RWPE2 (cell line): ENCODE results near the gene KCNS1.
A peak's percentile ranks its signal among the peaks of the same experiment; 100 is the strongest.

Experiments used
- ATAC-seq: fragments of 200-7000 bp; cut with Tn5 transposase; 3 replicates; pipeline ENCODE4 v1.9.1; 2021; ENCODE audit warnings: low read depth
- DNase-seq: peaks from one replicate; pipeline ENCODE4 v3.0.0-alpha.2; 2020; ENCODE audit warnings: low spot score
- H3K27ac ChIP-seq: fragments of 450-650 bp; 2 replicates; pipeline ENCODE4 v1.5.1; 2017; ENCODE audit warnings: mild to moderate bottlenecking; ENCODE audit not compliant: poor library complexity, severe bottlenecking
- H3K27me3 ChIP-seq: fragments of 250-450 bp; sonication (Bioruptor Pico); 2 replicates; pipeline ENCODE4 v1.5.1; 2021; ENCODE audit warnings: mild to moderate bottlenecking, moderate library complexity; ENCODE audit not compliant: insufficient read depth, poor library complexity, severe bottlenecking
- H3K36me3 ChIP-seq: fragments of 250-450 bp; sonication (Bioruptor Pico); 2 replicates; pipeline ENCODE4 v1.5.1; 2020; ENCODE audit warnings: low read depth, mild to moderate bottlenecking, moderate library complexity
- H3K4me1 ChIP-seq: fragments of 250-450 bp; sonication (Bioruptor Pico); 2 replicates; pipeline ENCODE4 v1.5.1; 2021; ENCODE audit warnings: mild to moderate bottlenecking, moderate library complexity; ENCODE audit not compliant: insufficient read depth, poor library complexity, severe bottlenecking
- H3K4me3 ChIP-seq: fragments of 250-450 bp; sonication (Bioruptor Pico); 2 replicates; pipeline ENCODE4 v1.5.1; 2021; ENCODE audit warnings: mild to moderate bottlenecking, moderate library complexity; ENCODE audit not compliant: severe bottlenecking
- H3K9me3 ChIP-seq: fragments of 250-450 bp; sonication (Bioruptor Pico); 2 replicates; pipeline ENCODE4 v1.5.1; 2021; ENCODE audit warnings: mild to moderate bottlenecking, moderate library complexity; ENCODE audit not compliant: severe bottlenecking
- CTCF ChIP-seq: fragments of 450-650 bp; IDR thresholded peaks from one replicate; pipeline ENCODE4 v1.5.1; 2017; ENCODE audit warnings: mild to moderate bottlenecking, moderate library complexity; ENCODE audit not compliant: poor library complexity, severe bottlenecking

Gene KCNS1

GRCh38 chr20:45072066-45072465, 28.9 kb downstream of the KCNS1 start:
- no peak overlapping the region for H3K4me3 ChIP-seq
- H3K36me3 ChIP-seq, result peaks cover 42% of the 10 kb centered on the region
- no peaks in the 10 kb centered on the region for H3K27me3 ChIP-seq
- ATAC-seq (no peak), DNase-seq (no peak)
- no peaks in the 10 kb centered on the region for H3K9me3 ChIP-seq
- no peak for TF ChIP-seq CTCF
- H3K27ac ChIP-seq, result peak overlapping the region; percentile 61
- H3K4me1 ChIP-seq, result peaks cover 24% of the 10 kb centered on the region

GRCh38 chr20:45070932-45071632, 29.8 kb downstream of the KCNS1 start:
- peak overlapping the region; percentile 61 for H3K27ac ChIP-seq
- H3K4me3 ChIP-seq, result no peak overlapping the region
- no peak for TF ChIP-seq CTCF
- peaks cover 34% of the 10 kb centered on the region for H3K4me1 ChIP-seq
- no peaks in the 10 kb centered on the region for H3K27me3 ChIP-seq
- peaks cover 36% of the 10 kb centered on the region for H3K36me3 ChIP-seq
- no peaks in the 10 kb centered on the region for H3K9me3 ChIP-seq
- ATAC-seq (peak; percentile 81), DNase-seq (no peak)

- no peak for TF ChIP-seq CTCF
- no peaks in the 10 kb centered on the region for H3K9me3 ChIP-seq
- DNase-seq, result no peak
- peaks cover 43% of the 10 kb centered on the region for H3K4me1 ChIP-seq
- H3K27me3 ChIP-seq, result no peaks in the 10 kb centered on the region
- H3K36me3 ChIP-seq, result peaks cover 31% of the 10 kb centered on the region
- peak overlapping the region; percentile 69 for H3K27ac ChIP-seq
- ATAC-seq, result no peak
- no peak overlapping the region for H3K4me3 ChIP-seq
Observed at GRCh38 chr20:45069261-45069660, 31.7 kb downstream of the KCNS1 start.

GRCh38 chr20:45067558-45067957, 33.4 kb downstream of the KCNS1 start:
- Histone ChIP-seq H3K27me3 (no peaks in the 10 kb centered on the region), H3K9me3 (no peaks in the 10 kb centered on the region), H3K27ac (peak overlapping the region; percentile 69), H3K4me1 (peaks cover 47% of the 10 kb centered on the region), H3K36me3 (peaks cover 28% of the 10 kb centered on the region), H3K4me3 (no peak overlapping the region)
- DNase-seq, result no peak
- peak; percentile 69 for ATAC-seq
- no peak for TF ChIP-seq CTCF

GRCh38 chr20:45067087-45067486, 33.8 kb downstream of the KCNS1 start:
- peaks cover 50% of the 10 kb centered on the region for H3K4me1 ChIP-seq
- no peaks in the 10 kb centered on the region for H3K9me3 ChIP-seq
- no peaks in the 10 kb centered on the region for H3K27me3 ChIP-seq
- DNase-seq (no peak), ATAC-seq (peak; percentile 6; the same call in 1 of the 3 replicates)
- peaks cover 26% of the 10 kb centered on the region for H3K36me3 ChIP-seq
- H3K27ac ChIP-seq, result peak overlapping the region; percentile 69
- H3K4me3 ChIP-seq, result no peak overlapping the region
- TF ChIP-seq CTCF, result no peak
